HG03060 (cell line): Measurements from ENCODE around the gene RMC1.

Experiments used
- ATAC-seq: cut with Tn5 transposase; IDR thresholded peaks from one replicate; pipeline ENCODE4 v1.9.1; 2021; ENCODE audit warnings: low read depth, moderate number of reproducible peaks; ENCODE audit not compliant: unreplicated experiment

Gene RMC1

DNA sequence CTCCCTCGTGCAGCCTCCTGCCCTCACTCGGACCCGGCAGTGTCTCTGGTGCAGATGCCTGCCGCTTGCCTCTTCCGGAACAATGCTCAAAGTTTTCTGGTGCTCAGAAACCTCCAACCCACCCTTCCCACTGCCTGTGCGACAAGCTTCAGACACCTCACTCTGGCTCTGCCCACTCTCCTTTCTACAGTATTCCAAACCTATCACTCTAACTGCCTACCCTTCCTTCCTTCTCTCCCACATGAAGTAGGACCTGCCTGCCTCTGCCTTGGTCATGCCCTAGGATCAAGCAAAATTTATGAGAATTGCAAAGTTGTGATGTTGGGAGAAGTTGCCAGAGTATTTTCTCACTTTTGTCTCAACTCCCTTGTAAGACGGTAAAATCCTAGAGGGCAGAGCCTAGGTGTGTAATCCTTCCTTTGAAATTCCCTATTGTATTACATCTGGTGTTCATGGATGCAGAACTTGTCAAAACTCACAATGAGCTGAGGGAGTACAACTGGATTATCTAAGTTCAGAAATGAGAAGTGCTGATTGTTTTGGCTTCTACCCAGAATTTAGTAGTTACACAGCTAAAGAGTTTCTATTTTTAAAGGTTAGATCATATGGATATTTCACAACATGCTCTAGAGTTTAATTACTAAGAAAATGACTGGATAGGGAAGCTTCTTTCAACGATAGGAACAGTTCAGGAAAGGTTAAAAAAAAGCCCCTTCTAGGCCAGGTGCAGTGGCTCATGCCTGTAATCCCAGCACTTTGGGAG, 75.8 kb downstream of the RMC1 start:
- ATAC-seq: no peak

DNA sequence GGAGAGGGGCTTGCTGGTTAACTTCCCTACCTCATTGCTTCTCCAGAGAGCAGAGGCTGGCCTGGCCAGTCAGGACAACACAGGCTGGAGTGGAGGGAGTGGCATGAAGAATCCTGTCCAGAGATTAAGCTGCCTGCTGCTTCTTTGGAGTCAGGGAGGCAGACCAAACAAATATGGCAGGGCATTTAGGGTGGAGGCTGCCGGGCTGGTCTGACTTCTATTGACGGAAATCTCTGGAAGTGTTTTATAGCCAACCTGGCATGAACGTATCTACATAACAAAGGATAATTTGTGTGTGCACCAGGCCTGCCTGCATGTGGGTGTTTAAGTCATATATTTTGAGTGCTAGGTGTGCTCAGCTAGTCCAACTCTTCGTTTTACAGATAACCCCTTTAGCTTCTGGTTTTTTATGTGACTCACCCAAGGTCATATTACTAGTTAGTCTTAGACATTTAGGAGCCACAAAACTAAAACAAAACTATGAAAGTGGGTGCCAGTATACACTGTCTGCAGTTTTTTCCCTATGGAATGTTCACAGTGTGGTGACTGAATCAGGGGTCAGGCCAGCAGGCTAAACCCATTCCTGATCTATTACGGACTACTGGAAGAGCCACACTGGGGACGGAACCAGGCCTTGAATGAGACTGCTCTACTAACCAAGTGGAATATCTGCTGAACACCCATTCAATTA, 77.5 kb downstream of the RMC1 start:
- no peak for ATAC-seq
